K562 treated with DMSO at 1 percent for 24 hours (cell line): ENCODE results near the gene SGK1. TPM values are rescaled to one million over a fixed set of nuclear protein-coding genes. Genes with fewer than 3 reads are reported as not detected.

Experiments
- total RNA-seq: library from RNA; unstranded; fragments of 300-600 nt; gene quantifications from 2 replicates; pipeline ENCODE4 v1.2.3, GENCODE V29; 2022; ENCODE audit warnings: low read depth; ENCODE audit not compliant: insufficient read depth

The SGK1 gene
- total RNA-seq: 11.9 and 16.3 TPM in 2 replicates

GRCh38 chr6:134317471-134318131 lies at the start of gene SGK1:
SGK1 (minus strand) TSS chr6:134318112; CDS start chr6:134317460, 652 bp downstream.

